Upper lobe of left lung (tissue), 6 donors: ENCODE measurements around the gene TYW5. TPM values are rescaled to one million over a fixed set of nuclear protein-coding genes. Genes with fewer than 3 reads are reported as not detected.

Experiments used
- ATAC-seq, 2 donors: fragments of 200-7000 bp; cut with Tn5 transposase; one replicate each; pipeline ENCODE4 v1.9.1; 2022; ENCODE audit warnings: mild to moderate bottlenecking in 2 of 2, moderate library complexity in 2 of 2; ENCODE audit not compliant: low FRiP score in 2 of 2
- DNase-seq, 2 donors: peaks; one replicate each; pipeline ENCODE4 v3.0.0-alpha.2; 2019 to 2020
- H3K27ac ChIP-seq, 4 donors: fragments of 200-600 bp; sonication (generic); one replicate each; pipeline ENCODE4 v1.5.1; 2016 to 2019
- H3K27me3 ChIP-seq, 4 donors: fragments of 200-600 bp; sonication (generic); one replicate each; pipeline ENCODE4 v1.5.1; 2017 to 2019
- H3K36me3 ChIP-seq, 4 donors: fragments of 200-600 bp; sonication (generic); one replicate each; pipeline ENCODE4 v1.5.1; 2016 to 2019
- H3K4me1 ChIP-seq, 4 donors: fragments of 200-600 bp; sonication (generic); one replicate each; pipeline ENCODE4 v1.5.1; 2018 to 2019
- H3K4me3 ChIP-seq, 4 donors: fragments of 200-600 bp; sonication (generic); one replicate each; pipeline ENCODE4 v1.5.1; 2017 to 2019; ENCODE audit warnings: mild to moderate bottlenecking in 2 of 4, moderate library complexity in 1 of 4
- H3K9me3 ChIP-seq, 4 donors: fragments of 200-600 bp; sonication (generic); one replicate each; pipeline ENCODE4 v1.5.1; 2018 to 2019
- CTCF ChIP-seq, 6 experiments: fragments of 450-650 bp in 4 of 6; fragments of 200-600 bp in 2 of 6; sonication (generic) in 2 of 6; IDR thresholded peaks; one replicate each; pipeline ENCODE4 v1.5.1; 2016 to 2019; ENCODE audit warnings: antibody characterized with exemption in 6 of 6
- EP300 ChIP-seq, 4 donors: sonication (generic); formaldehyde crosslinking; IDR thresholded peaks; one replicate each; pipeline ENCODE4 v1.5.1; 2017; ENCODE audit warnings: antibody characterized with exemption in 4 of 4, control low read depth in 2 of 4
- POLR2A ChIP-seq, 4 donors: fragments of 450-650 bp; IDR thresholded peaks; one replicate each; pipeline ENCODE4 v1.5.1; 2016 to 2017; ENCODE audit warnings: antibody characterized with exemption in 4 of 4, mild to moderate bottlenecking in 2 of 4
- POLR2AphosphoS5 ChIP-seq, 2 donors: sonication (generic); formaldehyde crosslinking; IDR thresholded peaks; one replicate each; pipeline ENCODE4 v1.5.1; 2017; ENCODE audit warnings: antibody characterized with exemption in 2 of 2
- WGBS, 2 donors: methylation state at CpG; one replicate each; pipeline ENCODE4 v1.1.5; 2017 to 2018; 5-methylcytosine and 5-hydroxymethylcytosine counted together
- total RNA-seq, 6 donors: library from RNA; depleted of rRNA in 4 of 6; stranded (reverse); fragments of >200 nt in 4 of 6; gene quantifications; one replicate each; pipeline versions ENCODE4 v1.1.0 to v1.2.1, GENCODE V29; 2016 to 2021
- donor health status: DM: no; HTN: no; CAD: no; lungs with moderate emphysema.
- donor health status: DM: no; HTN: yes; CAD: no; lungs with severe emphysema.

TYW5 gene
- total RNA-seq, 6 donors from 2014 or later = 3.1 to 17.8 (median 7.2) TPM

- no peak overlapping the region for H3K4me3 ChIP-seq
- DNase-seq (no peak), ATAC-seq (no peak)
- H3K27me3 ChIP-seq = no peaks in the 10 kb centered on the region
- no peak overlapping the region for H3K27ac ChIP-seq
- peaks cover 7 to 34% (median 20%) of the 10 kb centered on the region in 4 donors for H3K36me3 ChIP-seq
- 85 to 92% methylated on average over 1 of the region's 1 CpG for WGBS, 2 donors
- TF ChIP-seq POLR2A (IDR thresholded peaks at IDR 0.05) = no peak
- no peak for TF ChIP-seq CTCF (IDR thresholded peaks at IDR 0.05)
- TF ChIP-seq POLR2AphosphoS5 (IDR thresholded peaks at IDR 0.05) = no peak
- no peak for TF ChIP-seq EP300 (IDR thresholded peaks at IDR 0.05)
- H3K4me1 ChIP-seq = no peaks in the 10 kb centered on the region
- no peaks in the 10 kb centered on the region for H3K9me3 ChIP-seq
Observed at GRCh38 chr2:199966976-199967375, 11.7 kb upstream of the TYW5 start.

- ATAC-seq (no peak), DNase-seq (no peak)
- H3K4me3 ChIP-seq = no peak overlapping the region
- H3K9me3 ChIP-seq = no peaks in the 10 kb centered on the region
- WGBS, 2 donors = 75 to 81% methylated on average over 2 of the region's 2 CpGs
- TF ChIP-seq EP300 (IDR thresholded peaks at IDR 0.05) (no peak), POLR2AphosphoS5 (IDR thresholded peaks at IDR 0.05) (no peak), POLR2A (IDR thresholded peaks at IDR 0.05) (no peak), CTCF (IDR thresholded peaks at IDR 0.05) (no peak)
- H3K27ac ChIP-seq = no peak overlapping the region
- H3K4me1 ChIP-seq = peaks cover 0 to under 1% (median 0%) of the 10 kb centered on the region in 4 donors
- H3K27me3 ChIP-seq = no peaks in the 10 kb centered on the region
- peaks cover 10 to 39% (median 23%) of the 10 kb centered on the region in 4 donors for H3K36me3 ChIP-seq
Observed at GRCh38 chr2:199966405-199966804, 11.1 kb upstream of the TYW5 start.

- no peak for TF ChIP-seq POLR2A (IDR thresholded peaks at IDR 0.05)
- TF ChIP-seq POLR2AphosphoS5 (IDR thresholded peaks at IDR 0.05) = no peak
- TF ChIP-seq CTCF (IDR thresholded peaks at IDR 0.05) = no peak
- no peak for TF ChIP-seq EP300 (IDR thresholded peaks at IDR 0.05)
- Histone ChIP-seq H3K36me3 (peaks cover 19 to 66% (median 39%) of the 10 kb centered on the region in 4 donors), H3K4me1 (peaks cover 3 to 14% (median 7%) of the 10 kb centered on the region in 4 donors), H3K27me3 (no peaks in the 10 kb centered on the region), H3K9me3 (no peaks in the 10 kb centered on the region), H3K27ac (no peak overlapping the region), H3K4me3 (no peak overlapping the region)
- no peak for ATAC-seq
- WGBS, 2 donors = 80 to 100% methylated on average over 2 of the region's 2 CpGs
- no peak for DNase-seq
Observed at GRCh38 chr2:199962203-199962602, 6.9 kb upstream of the TYW5 start.

GRCh38 chr2:199958014-199958413 is 2.7 kb upstream of the TYW5 start:
- no peak for DNase-seq
- Histone ChIP-seq H3K36me3 (peaks cover 11 to 34% (median 24%) of the 10 kb centered on the region in 4 donors), H3K27me3 (no peaks in the 10 kb centered on the region), H3K4me3 (no peak overlapping the region), H3K27ac (no peak overlapping the region), H3K4me1 (peaks cover 27 to 44% (median 32%) of the 10 kb centered on the region in 4 donors), H3K9me3 (peaks cover 0 to 6% (median 0%) of the 10 kb centered on the region in 4 donors)
- no peak for TF ChIP-seq CTCF (IDR thresholded peaks at IDR 0.05)
- TF ChIP-seq EP300 (IDR thresholded peaks at IDR 0.05) = no peak
- no peak for TF ChIP-seq POLR2AphosphoS5 (IDR thresholded peaks at IDR 0.05)
- TF ChIP-seq POLR2A (IDR thresholded peaks at IDR 0.05) = no peak
- 88 to 93% methylated on average over 4 of the region's 4 CpGs for WGBS, 2 donors
- no peak for ATAC-seq

- H3K4me3 ChIP-seq = peak overlapping the region; percentile 81 to 100 (median 94)
- WGBS, 2 donors = 0% methylated on average over 6 to 10 of the region's 10 CpGs
- peak overlapping the region; percentile 90 to 97 (median 95) for H3K27ac ChIP-seq
- H3K27me3 ChIP-seq = no peaks in the 10 kb centered on the region
- DNase-seq (no peak), ATAC-seq (no peak)
- TF ChIP-seq POLR2A (IDR thresholded peaks at IDR 0.05) (no peak), POLR2AphosphoS5 (IDR thresholded peaks at IDR 0.05) (no peak), EP300 (IDR thresholded peaks at IDR 0.05) (no peak), CTCF (IDR thresholded peaks at IDR 0.05) (no peak)
- peaks cover 0 to 6% (median 0%) of the 10 kb centered on the region in 4 donors for H3K9me3 ChIP-seq
- H3K36me3 ChIP-seq = peaks cover 4 to 23% (median 13%) of the 10 kb centered on the region in 4 donors
- peaks cover 27 to 49% (median 35%) of the 10 kb centered on the region in 4 donors for H3K4me1 ChIP-seq
Observed at GRCh38 chr2:199956062-199956380, 730 bp upstream of the TYW5 start.
